ENCODE results near the gene CDK14. TPM values are rescaled to one million over a fixed set of nuclear protein-coding genes. Genes with fewer than 3 reads are reported as not detected.

The CDK14 gene
- total RNA-seq, 1 donor from 2014 or later: 52.3 TPM

DNA sequence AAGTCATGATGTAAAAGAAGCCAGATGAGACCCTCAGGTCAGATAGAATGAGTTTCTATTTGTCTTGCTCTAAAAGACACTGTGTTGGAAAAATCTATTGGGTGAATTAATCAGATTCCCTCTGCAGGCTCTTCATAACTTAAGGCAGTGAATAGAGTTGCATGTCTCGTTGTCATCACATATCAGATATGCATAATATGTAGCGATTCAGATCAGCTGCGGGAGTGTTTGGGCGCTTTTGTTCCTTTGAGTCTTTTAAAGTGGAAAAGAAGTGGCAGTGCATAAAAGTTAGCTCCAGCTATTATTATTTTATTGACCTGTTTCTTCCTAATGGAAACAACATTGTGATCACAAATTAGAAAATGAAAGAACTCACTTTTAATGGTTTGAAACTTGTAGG is 84.4 kb downstream of the CDK14 start:
- Histone ChIP-seq H4K20me1 (ENCODE audit: low read depth) (peaks cover 43% of the 10 kb centered on the region), H3K4me3 (no peak overlapping the region), H3K4me2 (no peak overlapping the region), H3K36me3 (no peaks in the 10 kb centered on the region), H3K9me3 (ENCODE audit: low read depth) (no peaks in the 10 kb centered on the region), H3K27me3 (no peaks in the 10 kb centered on the region), H3F3A (ENCODE audit: low read depth) (no peaks in the 10 kb centered on the region), H3K79me2 (ENCODE audit: low read depth) (peaks cover 56% of the 10 kb centered on the region), H2AFZ (replicated peaks) (no peak overlapping the region), H3K9ac (no peak overlapping the region), H3K4me1 (peaks cover 28% of the 10 kb centered on the region), H3K27ac (no peak overlapping the region)
- no peaks in the 10 kb centered on the region for H3K9me3 Mint-ChIP-seq
- TF ChIP-seq, protein P1, sequence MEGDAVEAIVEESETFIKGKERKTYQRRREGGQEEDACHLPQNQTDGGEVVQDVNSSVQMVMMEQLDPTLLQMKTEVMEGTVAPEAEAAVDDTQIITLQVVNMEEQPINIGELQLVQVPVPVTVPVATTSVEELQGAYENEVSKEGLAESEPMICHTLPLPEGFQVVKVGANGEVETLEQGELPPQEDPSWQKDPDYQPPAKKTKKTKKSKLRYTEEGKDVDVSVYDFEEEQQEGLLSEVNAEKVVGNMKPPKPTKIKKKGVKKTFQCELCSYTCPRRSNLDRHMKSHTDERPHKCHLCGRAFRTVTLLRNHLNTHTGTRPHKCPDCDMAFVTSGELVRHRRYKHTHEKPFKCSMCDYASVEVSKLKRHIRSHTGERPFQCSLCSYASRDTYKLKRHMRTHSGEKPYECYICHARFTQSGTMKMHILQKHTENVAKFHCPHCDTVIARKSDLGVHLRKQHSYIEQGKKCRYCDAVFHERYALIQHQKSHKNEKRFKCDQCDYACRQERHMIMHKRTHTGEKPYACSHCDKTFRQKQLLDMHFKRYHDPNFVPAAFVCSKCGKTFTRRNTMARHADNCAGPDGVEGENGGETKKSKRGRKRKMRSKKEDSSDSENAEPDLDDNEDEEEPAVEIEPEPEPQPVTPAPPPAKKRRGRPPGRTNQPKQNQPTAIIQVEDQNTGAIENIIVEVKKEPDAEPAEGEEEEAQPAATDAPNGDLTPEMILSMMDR (IDR thresholded peaks at IDR 0.05): no peak
- TF ChIP-seq EZH2 (IDR thresholded peaks at IDR 0.05): no peak
- TF ChIP-seq EZH2phosphoT487 (IDR thresholded peaks at IDR 0.05): no peak
- H3K4me1 Mint-ChIP-seq: peaks cover 44% of the 10 kb centered on the region
- no peaks in the 10 kb centered on the region for H3K36me3 Mint-ChIP-seq
- no peaks in the 10 kb centered on the region for H3K27me3 Mint-ChIP-seq (ENCODE audit: insufficient read depth, low read depth)
- no peak overlapping the region for H3K27ac Mint-ChIP-seq
- DNase-seq (ENCODE audit: low spot score): no peak
- H3K4me3 Mint-ChIP-seq: no peak overlapping the region

DNA sequence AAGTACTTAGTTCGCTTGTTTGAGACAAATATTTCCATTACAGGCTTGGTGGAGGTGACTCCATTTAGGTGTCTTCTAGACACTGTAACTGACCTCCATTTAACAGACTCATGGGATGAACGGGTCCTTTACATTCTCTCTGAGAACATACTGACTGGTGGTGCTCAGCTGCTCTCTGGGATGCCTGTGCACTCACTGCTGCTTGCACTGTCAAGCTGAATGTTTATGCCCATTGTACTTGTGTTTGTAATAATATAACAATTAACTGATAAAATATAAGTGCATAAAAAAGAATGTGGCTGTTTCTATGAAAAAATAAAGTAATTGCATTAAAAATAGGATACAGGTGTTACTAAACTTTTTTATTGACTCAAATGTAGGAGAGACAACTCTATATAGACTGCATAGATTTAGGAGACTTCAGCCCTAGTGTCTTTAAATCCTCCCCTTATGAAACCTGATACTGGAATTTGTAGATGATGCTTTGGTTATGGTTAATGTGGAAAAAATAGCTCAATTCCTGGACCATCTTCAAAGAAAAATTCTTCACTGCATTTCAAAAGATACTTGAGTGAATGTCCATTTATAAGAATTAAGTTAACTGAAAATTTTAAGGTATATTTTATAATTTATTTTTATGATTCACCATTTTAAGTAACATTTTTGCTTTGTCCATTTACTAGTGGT is 85.4 kb downstream of the CDK14 start:
- Histone ChIP-seq H3K27ac (no peak overlapping the region), H3F3A (ENCODE audit: low read depth) (no peaks in the 10 kb centered on the region), H3K4me2 (no peak overlapping the region), H3K9ac (no peak overlapping the region), H3K4me3 (no peak overlapping the region), H3K27me3 (no peaks in the 10 kb centered on the region), H3K36me3 (no peaks in the 10 kb centered on the region), H4K20me1 (ENCODE audit: low read depth) (peaks cover 48% of the 10 kb centered on the region), H3K4me1 (peaks cover 34% of the 10 kb centered on the region), H3K9me3 (ENCODE audit: low read depth) (no peaks in the 10 kb centered on the region), H2AFZ (replicated peaks) (no peak overlapping the region), H3K79me2 (ENCODE audit: low read depth) (peaks cover 52% of the 10 kb centered on the region)
- TF ChIP-seq EZH2phosphoT487 (IDR thresholded peaks at IDR 0.05): no peak
- TF ChIP-seq EZH2 (IDR thresholded peaks at IDR 0.05): no peak
- TF ChIP-seq, protein P1 (IDR thresholded peaks at IDR 0.05): no peak
- no peak for DNase-seq (ENCODE audit: low spot score)
- Mint-ChIP-seq H3K4me1 (peaks cover 40% of the 10 kb centered on the region), H3K27me3 (ENCODE audit: insufficient read depth, low read depth) (no peaks in the 10 kb centered on the region), H3K4me3 (no peak overlapping the region), H3K27ac (no peak overlapping the region), H3K36me3 (no peaks in the 10 kb centered on the region), H3K9me3 (no peaks in the 10 kb centered on the region)

DNA sequence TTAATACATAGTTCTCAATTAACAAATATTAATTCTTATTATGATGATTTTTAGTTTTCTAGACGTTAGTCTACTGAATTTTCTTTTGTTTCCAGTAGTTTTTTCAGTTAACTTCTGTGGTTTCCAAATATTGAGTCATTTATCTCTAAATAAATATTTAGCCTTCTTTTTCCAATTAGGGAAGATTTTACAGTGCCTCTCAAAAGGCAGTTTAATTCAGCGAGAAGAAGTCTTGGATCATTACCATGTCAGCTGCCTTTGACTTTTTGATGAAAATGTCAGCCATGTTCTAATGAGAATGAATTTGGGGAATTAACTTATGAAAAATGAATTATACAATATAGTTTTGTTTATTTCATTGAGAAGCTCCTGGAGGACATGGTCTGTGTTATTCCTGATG is 90.0 kb downstream of the CDK14 start:
- Mint-ChIP-seq H3K27me3 (ENCODE audit: insufficient read depth, low read depth) (no peaks in the 10 kb centered on the region), H3K4me3 (no peak overlapping the region), H3K4me1 (peaks cover 17% of the 10 kb centered on the region), H3K27ac (no peak overlapping the region), H3K9me3 (no peaks in the 10 kb centered on the region), H3K36me3 (no peaks in the 10 kb centered on the region)
- Histone ChIP-seq H3K27ac (no peak overlapping the region), H3K9me3 (ENCODE audit: low read depth) (no peaks in the 10 kb centered on the region), H3K79me2 (ENCODE audit: low read depth) (peaks cover 32% of the 10 kb centered on the region), H3K9ac (no peak overlapping the region), H4K20me1 (ENCODE audit: low read depth) (peaks cover 39% of the 10 kb centered on the region), H2AFZ (replicated peaks) (no peak overlapping the region), H3K4me2 (no peak overlapping the region), H3K4me1 (peaks cover 25% of the 10 kb centered on the region), H3K36me3 (no peaks in the 10 kb centered on the region), H3K4me3 (no peak overlapping the region), H3K27me3 (no peaks in the 10 kb centered on the region), H3F3A (ENCODE audit: low read depth) (no peaks in the 10 kb centered on the region)
- TF ChIP-seq EZH2 (IDR thresholded peaks at IDR 0.05) (no peak), EZH2phosphoT487 (IDR thresholded peaks at IDR 0.05) (no peak)
- TF ChIP-seq, protein P1 (IDR thresholded peaks at IDR 0.05): no peak
- DNase-seq (ENCODE audit: low spot score): no peak
